GM19240 (cell line): Measurements from ENCODE around the gene DYNC1I1.

Experiments used
- DNase-seq: peaks from one replicate; pipeline ENCODE4 v3.0.0; 2011; ENCODE audit warnings: low spot score; ENCODE audit not compliant: insufficient read length

The DYNC1I1 gene

GRCh38 chr7:96016056-96016586 is 243.8 kb downstream of the DYNC1I1 start:
- no peak for DNase-seq

GRCh38 chr7:96016735-96017134 is 244.4 kb downstream of the DYNC1I1 start:
- no peak for DNase-seq

- no peak for DNase-seq
These were observed 245.5 kb downstream of the DYNC1I1 start for GRCh38 chr7:96017877-96018276.

GRCh38 chr7:96021568-96021967 is 249.2 kb downstream of the DYNC1I1 start:
- DNase-seq, result no peak

- no peak for DNase-seq
These were observed 251.0 kb downstream of the DYNC1I1 start for GRCh38 chr7:96023387-96023786.

- no peak for DNase-seq
These were observed 253.7 kb downstream of the DYNC1I1 start for GRCh38 chr7:96026010-96026409.

GRCh38 chr7:96026611-96027010 is 254.3 kb downstream of the DYNC1I1 start:
- no peak for DNase-seq

- DNase-seq, result no peak
These were observed 256.4 kb downstream of the DYNC1I1 start for GRCh38 chr7:96028729-96029128.

GRCh38 chr7:96033009-96033598 is 260.8 kb downstream of the DYNC1I1 start:
- DNase-seq, result no peak

- no peak for DNase-seq
These were observed 262.8 kb downstream of the DYNC1I1 start for GRCh38 chr7:96034940-96035727.

- no peak for DNase-seq
These were observed 268.0 kb downstream of the DYNC1I1 start for GRCh38 chr7:96040250-96040772.

GRCh38 chr7:96041171-96041570 is 268.8 kb downstream of the DYNC1I1 start:
- DNase-seq, result no peak

GRCh38 chr7:96045181-96045580 is 272.8 kb downstream of the DYNC1I1 start:
- DNase-seq, result no peak

GRCh38 chr7:96045919-96046318 is 273.6 kb downstream of the DYNC1I1 start:
- no peak for DNase-seq

GRCh38 chr7:96052289-96052688 is 279.9 kb downstream of the DYNC1I1 start:
- DNase-seq, result no peak

- DNase-seq, result no peak
These were observed 280.6 kb downstream of the DYNC1I1 start for GRCh38 chr7:96052860-96053470.

- no peak for DNase-seq
These were observed 283.4 kb downstream of the DYNC1I1 start for GRCh38 chr7:96055717-96056116.

- no peak for DNase-seq
These were observed 286.7 kb downstream of the DYNC1I1 start for GRCh38 chr7:96059075-96059474.

GRCh38 chr7:96061009-96061408 is 288.7 kb downstream of the DYNC1I1 start:
- no peak for DNase-seq

- no peak for DNase-seq
These were observed 289.5 kb downstream of the DYNC1I1 start for GRCh38 chr7:96061844-96062243.

- DNase-seq, result no peak
These were observed 295.0 kb downstream of the DYNC1I1 start for GRCh38 chr7:96067321-96067720.

GRCh38 chr7:96069401-96069800 is 297.0 kb downstream of the DYNC1I1 start:
- DNase-seq, result no peak
